Smooth muscle cell (in vitro differentiated cells): ENCODE data around the gene DACH1. TPM values are rescaled to one million over a fixed set of nuclear protein-coding genes. Genes with fewer than 3 reads are reported as not detected.

Experiments
- DNase-seq: peaks from one replicate; lab custom pipeline; 2025; ENCODE audit not compliant: unreplicated experiment; lab: John Stamatoyannopoulos, UW
- H2AFZ ChIP-seq: fragments of 200-600 bp; sonication (generic); 2 replicates; pipeline ENCODE4 v1.6.0; 2016; ENCODE audit warnings: antibody characterized with exemption, low read depth, mild to moderate bottlenecking
- H3F3A ChIP-seq: fragments of 200-600 bp; sonication (generic); 2 replicates; pipeline ENCODE4 v1.6.0; 2017; ENCODE audit warnings: antibody characterized with exemption, low read depth
- H3K27ac ChIP-seq: fragments of 200-600 bp; sonication (generic); 2 replicates; pipeline ENCODE4 v1.5.1; 2016; ENCODE audit warnings: low read depth, mild to moderate bottlenecking
- H3K27me3 ChIP-seq: fragments of 200-600 bp; sonication (generic); 2 replicates; pipeline ENCODE4 v1.6.1; 2016; ENCODE audit warnings: low read depth, mild to moderate bottlenecking
- H3K36me3 ChIP-seq: fragments of 200-600 bp; sonication (generic); 2 replicates; pipeline ENCODE4 v1.5.1; 2016; ENCODE audit warnings: low read depth
- H3K4me1 ChIP-seq: fragments of 200-600 bp; sonication (generic); 2 replicates; pipeline ENCODE4 v1.5.1; 2016; ENCODE audit warnings: low read depth
- H3K4me2 ChIP-seq: fragments of 200-600 bp; sonication (generic); 2 replicates; pipeline ENCODE4 v1.6.0; 2016; ENCODE audit warnings: mild to moderate bottlenecking
- H3K4me3 ChIP-seq: fragments of 200-600 bp; sonication (generic); 2 replicates; pipeline ENCODE4 v1.5.1; 2016; ENCODE audit warnings: mild to moderate bottlenecking
- H3K79me2 ChIP-seq: fragments of 200-600 bp; sonication (generic); 2 replicates; pipeline ENCODE4 v1.6.0; 2016; ENCODE audit warnings: low read depth, mild to moderate bottlenecking
- H3K9ac ChIP-seq: fragments of 200-600 bp; sonication (generic); 2 replicates; pipeline ENCODE4 v1.6.0; 2016; ENCODE audit warnings: low read depth
- H3K9me3 ChIP-seq: fragments of 200-600 bp; sonication (generic); replicated peaks from 2 replicates; pipeline ENCODE4 v1.5.1; 2016; ENCODE audit warnings: low read depth
- H4K20me1 ChIP-seq: fragments of 200-600 bp; sonication (generic); 2 replicates; pipeline ENCODE4 v1.6.0; 2016; ENCODE audit warnings: low read depth
- CTCF ChIP-seq: fragments of 200-600 bp; sonication (generic); IDR thresholded peaks from 2 replicates; pipeline ENCODE4 v1.5.1; 2017; ENCODE audit warnings: borderline replicate concordance, mild to moderate bottlenecking, antibody characterized with exemption; ENCODE audit not compliant: insufficient read depth, poor library complexity, severe bottlenecking
- WGBS: methylation state at CpG from one replicate; pipeline ENCODE4 v1.1.7; 2016; ENCODE audit warnings: low lambda C conversion rate; 5-methylcytosine and 5-hydroxymethylcytosine counted together
- polyA plus RNA-seq: library from polyadenylated mRNA; unstranded; fragments of >200 nt; fragmentation: Nextera tagmentation; extraction: Ambion mirVana; gene quantifications from 2 replicates; pipeline ENCODE4 v1.2.1, GENCODE V29; 2016
- total RNA-seq: library from RNA; depleted of rRNA; stranded (reverse); fragments of >200 nt; gene quantifications from 2 replicates; pipeline ENCODE4 v1.2.3, GENCODE V29; 2014

The DACH1 gene
- total and polyA plus RNA-seq, 2 experiments from 2014 or later: 0.33 to 1.6 TPM

GRCh38 chr13:71813187-71813586, 53.8 kb downstream of the DACH1 start:
- Histone ChIP-seq H3K27ac (no peak overlapping the region), H2AFZ (no peak overlapping the region), H3K36me3 (no peaks in the 10 kb centered on the region), H4K20me1 (no peaks in the 10 kb centered on the region), H3K9ac (no peak overlapping the region), H3K4me2 (no peak overlapping the region), H3K4me1 (no peaks in the 10 kb centered on the region), H3F3A (no peaks in the 10 kb centered on the region), H3K27me3 (no peaks in the 10 kb centered on the region), H3K4me3 (no peak overlapping the region), H3K9me3 (no peaks in the 10 kb centered on the region), H3K79me2 (no peaks in the 10 kb centered on the region)
- 92% methylated on average over 2 of the region's 2 CpGs for WGBS
- DNase-seq: no peak
- no peak for TF ChIP-seq CTCF

GRCh38 chr13:71811344-71811743, 55.7 kb downstream of the DACH1 start:
- H3K4me3 ChIP-seq: no peak overlapping the region
- H3K4me1 ChIP-seq: no peaks in the 10 kb centered on the region
- no peaks in the 10 kb centered on the region for H3K79me2 ChIP-seq
- H3K27ac ChIP-seq: no peak overlapping the region
- H3K27me3 ChIP-seq: no peaks in the 10 kb centered on the region
- no peak overlapping the region for H3K9ac ChIP-seq
- no peaks in the 10 kb centered on the region for H3K9me3 ChIP-seq
- no peak for DNase-seq
- no peak overlapping the region for H2AFZ ChIP-seq
- H3K4me2 ChIP-seq: no peak overlapping the region
- 85% methylated on average over 2 of the region's 2 CpGs for WGBS
- no peak for TF ChIP-seq CTCF
- no peaks in the 10 kb centered on the region for H4K20me1 ChIP-seq
- H3K36me3 ChIP-seq: no peaks in the 10 kb centered on the region
- no peaks in the 10 kb centered on the region for H3F3A ChIP-seq

- WGBS: 97% methylated on average over 1 of the region's 1 CpG
- Histone ChIP-seq H3K9ac (no peak overlapping the region), H3K4me3 (no peak overlapping the region), H3K9me3 (no peaks in the 10 kb centered on the region), H3K79me2 (no peaks in the 10 kb centered on the region), H3F3A (no peaks in the 10 kb centered on the region), H3K27me3 (no peaks in the 10 kb centered on the region), H3K4me2 (no peak overlapping the region), H3K4me1 (no peaks in the 10 kb centered on the region), H3K36me3 (no peaks in the 10 kb centered on the region), H3K27ac (no peak overlapping the region), H4K20me1 (no peaks in the 10 kb centered on the region), H2AFZ (no peak overlapping the region)
- DNase-seq: no peak
- no peak for TF ChIP-seq CTCF
Measured at GRCh38 chr13:71808708-71809107, 58.3 kb downstream of the DACH1 start.

- Histone ChIP-seq H3K4me3 (no peak overlapping the region), H2AFZ (no peak overlapping the region), H3K79me2 (no peaks in the 10 kb centered on the region), H4K20me1 (no peaks in the 10 kb centered on the region), H3K36me3 (no peaks in the 10 kb centered on the region), H3K9ac (no peak overlapping the region), H3K4me2 (no peak overlapping the region), H3K4me1 (peaks cover 13% of the 10 kb centered on the region), H3K27me3 (no peaks in the 10 kb centered on the region), H3K9me3 (no peaks in the 10 kb centered on the region), H3K27ac (no peak overlapping the region), H3F3A (no peaks in the 10 kb centered on the region)
- no peak for DNase-seq
- WGBS: 82% methylated on average over 2 of the region's 2 CpGs
- no peak for TF ChIP-seq CTCF
Measured at GRCh38 chr13:71806886-71807285, 60.1 kb downstream of the DACH1 start.
